Stimulated activated CD8-positive, alpha-beta memory T cell treated with anti-CD3 and anti-CD28 coated beads, Interleukin-12 subunit alpha, Interleukin-12 subunit beta, amount 100 ng/mL, for 1 hour (primary cell): ENCODE data around the gene PDCD1LG2.

Experiments used
- DNase-seq: peaks from one replicate; pipeline ENCODE4 v3.0.0-alpha.2; 2020; ENCODE audit warnings: low read depth

Gene PDCD1LG2

DNA sequence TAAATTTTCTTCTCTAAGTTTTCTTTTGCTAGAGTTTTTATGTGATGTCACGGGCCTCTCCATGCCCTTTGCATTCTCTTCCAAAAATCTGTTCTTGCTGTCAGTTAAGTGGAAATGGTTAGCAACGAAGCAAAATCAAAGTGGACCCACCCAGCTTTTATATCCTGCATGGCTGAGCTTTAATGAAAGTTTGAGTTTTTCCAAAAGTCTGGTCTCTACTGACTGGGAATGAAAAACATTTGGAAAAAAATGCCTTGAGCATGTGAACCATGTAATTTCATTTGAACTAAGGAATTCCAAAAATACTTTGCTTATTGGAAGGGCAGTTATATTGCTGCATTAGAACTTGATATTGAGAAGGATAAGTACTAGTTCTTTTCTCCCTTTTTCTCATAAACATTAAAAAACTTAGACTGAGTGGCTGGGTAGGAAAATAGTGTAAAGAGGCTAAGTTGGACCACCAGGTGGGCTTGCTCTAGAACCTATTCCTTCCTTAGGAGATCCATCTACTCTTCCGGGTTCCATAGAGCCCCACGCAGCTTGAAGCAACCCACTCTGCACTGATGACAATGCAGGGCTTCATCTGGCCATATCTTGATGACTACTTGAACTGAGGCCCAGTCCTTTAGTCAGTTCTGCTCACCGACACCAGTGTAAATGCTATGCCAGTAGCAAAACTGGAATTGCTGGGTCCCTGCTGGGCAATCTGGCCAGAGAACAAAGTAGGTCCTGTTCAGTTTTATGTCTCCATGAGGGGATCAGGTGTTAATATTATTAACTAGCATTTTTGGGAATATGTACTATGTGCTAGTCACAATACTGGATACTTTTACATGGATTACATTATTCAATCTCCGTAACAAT, 101.2 kb downstream of the PDCD1LG2 start:
- DNase-seq: no peak

DNA sequence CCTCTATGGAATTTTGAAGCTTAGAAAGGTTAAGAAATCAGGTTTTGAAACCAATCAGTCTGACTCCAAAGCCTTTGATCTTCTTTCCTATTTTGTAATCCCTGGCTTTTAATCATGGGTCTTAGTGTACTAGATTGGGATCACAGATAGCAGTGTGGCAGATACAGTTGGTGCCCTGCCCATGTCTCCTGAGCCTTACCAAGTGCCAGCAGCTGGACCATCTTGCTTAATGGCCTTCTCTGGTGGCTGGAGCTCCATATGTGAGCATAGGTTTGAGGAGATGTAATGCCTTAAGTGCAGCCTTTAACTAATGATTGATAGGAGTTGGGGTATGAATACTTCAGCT, 101.8 kb downstream of the PDCD1LG2 start:
- no peak for DNase-seq

DNA sequence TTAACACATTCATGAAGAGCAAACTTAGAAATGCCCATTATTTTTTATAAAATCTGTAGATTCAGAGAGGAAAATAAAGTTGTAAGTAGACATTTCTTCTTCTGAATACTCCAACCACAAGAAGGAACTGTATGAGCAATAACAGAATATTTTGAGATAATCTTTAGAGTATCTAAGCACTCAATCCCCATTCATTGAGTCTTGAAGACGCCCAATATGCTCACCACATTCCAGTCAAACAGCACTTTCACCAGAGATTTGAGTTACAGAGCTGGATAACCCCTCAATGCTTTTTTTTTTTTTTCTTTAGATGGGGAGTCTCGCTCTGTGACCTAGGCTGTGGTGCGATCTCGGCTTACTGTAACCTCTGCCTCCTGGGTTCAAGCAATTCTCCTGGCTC, 103.9 kb downstream of the PDCD1LG2 start:
- DNase-seq: no peak

DNA sequence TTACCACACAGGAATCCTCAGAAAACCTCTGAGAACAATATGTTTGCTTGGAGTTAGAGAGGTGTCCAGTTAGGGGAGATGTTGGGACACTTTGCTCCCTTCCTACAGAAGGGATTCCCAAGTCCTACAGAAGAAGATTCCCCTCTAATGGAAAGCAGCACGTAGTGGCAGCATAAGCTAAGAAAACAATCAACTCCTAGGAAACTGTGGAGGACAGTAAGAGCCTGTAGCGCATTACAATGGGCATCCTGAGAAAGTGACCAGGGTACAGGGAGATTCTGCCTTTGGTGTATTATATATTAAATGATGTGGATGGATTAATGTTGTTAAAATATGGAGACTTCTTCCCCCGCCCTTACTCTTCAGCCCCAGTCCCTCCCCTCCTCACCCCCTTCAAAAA, 104.7 kb downstream of the PDCD1LG2 start:
- no peak for DNase-seq

DNA sequence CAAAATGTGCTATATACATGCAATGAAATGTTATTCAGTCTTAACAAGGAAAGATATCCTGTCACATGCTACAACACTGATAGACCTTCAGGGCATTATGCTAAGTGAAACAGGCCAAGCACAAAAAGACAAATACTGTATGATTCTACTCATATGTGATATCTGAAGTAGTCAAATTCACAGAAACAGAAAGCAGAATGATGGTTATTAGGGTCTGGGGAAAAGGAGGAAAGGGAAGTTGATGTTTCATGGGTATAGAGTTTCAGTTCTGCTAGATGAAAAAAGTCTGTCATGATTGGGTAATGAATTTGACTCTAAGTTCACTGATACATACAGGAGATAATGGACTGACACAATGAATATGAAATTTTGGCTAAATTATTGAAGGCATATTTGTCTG, 107.4 kb downstream of the PDCD1LG2 start:
- DNase-seq: no peak

DNA sequence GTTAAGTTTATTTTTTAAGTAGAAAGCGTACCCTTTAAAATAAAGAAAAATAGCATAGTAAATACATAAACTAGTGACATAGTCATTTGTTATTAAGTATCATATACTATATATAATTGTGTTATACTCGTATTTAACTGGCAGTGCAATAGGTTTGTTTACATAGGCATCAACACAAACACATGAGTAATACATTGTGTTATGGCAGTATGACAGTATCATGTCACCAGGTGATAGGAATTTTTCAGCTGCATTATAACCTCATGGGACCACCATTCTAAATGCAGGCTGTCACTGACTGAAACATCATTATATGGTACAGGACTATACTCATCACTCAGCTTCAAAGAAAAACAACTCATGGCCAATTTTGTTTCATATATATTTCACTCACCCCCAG, 110.2 kb downstream of the PDCD1LG2 start:
- DNase-seq: no peak
